Mucosa of gallbladder (tissue), 1 donor: ENCODE data around the gene APOBR. TPM values are rescaled to one million over a fixed set of nuclear protein-coding genes. Genes with fewer than 3 reads are reported as not detected.
A peak's percentile ranks its signal among the peaks of the same experiment; 100 is the strongest.
"Not testable (repeated sequence)": the region's sequence is repeated elsewhere in the genome, so short reads cannot be mapped to it uniquely, and the experiment has no call there.

Experiments used
- DNase-seq: peaks from one replicate; pipeline ENCODE4 v3.0.0-alpha.2; 2020; ENCODE audit warnings: low spot score
- total RNA-seq: library from RNA; stranded (reverse); gene quantifications from one replicate; pipeline ENCODE4 v1.2.1, GENCODE V29; 2021
- donor health status: DM: no; HTN: no; CAD: no.

The APOBR gene, protein sequence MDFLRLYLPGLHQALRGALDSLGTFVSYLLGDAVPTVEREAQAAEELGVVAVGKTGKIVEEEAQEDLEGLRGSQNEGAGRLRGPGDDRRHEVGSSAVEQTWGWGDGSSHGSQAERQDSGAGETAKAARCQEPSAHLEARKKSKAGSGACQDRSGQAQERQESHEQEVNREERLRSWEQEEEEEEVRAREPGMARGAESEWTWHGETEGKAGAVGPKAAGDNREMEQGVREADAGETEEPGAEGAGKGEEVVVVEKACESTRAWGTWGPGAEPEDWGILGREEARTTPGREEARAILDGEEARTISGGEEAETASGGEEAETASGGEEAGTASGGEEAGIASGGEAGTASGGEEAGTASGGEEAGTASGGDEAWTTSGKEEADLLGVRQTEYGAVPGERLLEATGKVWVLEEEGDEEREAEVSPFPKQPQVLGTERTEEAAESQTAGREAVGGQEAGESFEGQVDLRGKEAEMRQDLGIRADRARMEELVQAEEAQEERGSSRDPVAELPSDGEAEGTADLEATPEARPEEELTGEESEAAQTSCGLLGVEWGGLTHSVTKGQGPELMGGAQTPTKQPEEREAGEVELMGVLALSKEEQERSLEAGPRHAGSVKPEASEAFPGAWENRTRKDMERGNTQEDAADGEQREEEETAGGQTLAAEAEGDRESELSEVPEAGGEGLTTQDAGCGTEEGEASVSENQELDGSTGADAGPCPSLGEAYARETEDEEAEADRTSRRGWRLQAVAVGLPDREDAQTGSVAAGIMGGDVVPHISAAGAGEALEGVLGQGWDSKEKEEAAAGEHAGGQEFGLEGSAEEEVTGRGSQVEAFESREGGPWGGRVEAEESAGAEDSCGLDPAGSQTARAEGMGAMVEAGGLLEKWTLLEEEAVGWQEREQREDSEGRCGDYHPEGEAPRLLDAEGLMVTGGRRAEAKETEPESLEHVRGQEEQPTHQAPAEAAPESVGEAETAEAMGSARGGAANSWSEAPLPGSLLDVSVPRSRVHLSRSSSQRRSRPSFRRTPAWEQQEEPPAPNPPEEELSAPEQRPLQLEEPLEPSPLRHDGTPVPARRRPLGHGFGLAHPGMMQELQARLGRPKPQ
- total RNA-seq: 3.3 TPM

DNA sequence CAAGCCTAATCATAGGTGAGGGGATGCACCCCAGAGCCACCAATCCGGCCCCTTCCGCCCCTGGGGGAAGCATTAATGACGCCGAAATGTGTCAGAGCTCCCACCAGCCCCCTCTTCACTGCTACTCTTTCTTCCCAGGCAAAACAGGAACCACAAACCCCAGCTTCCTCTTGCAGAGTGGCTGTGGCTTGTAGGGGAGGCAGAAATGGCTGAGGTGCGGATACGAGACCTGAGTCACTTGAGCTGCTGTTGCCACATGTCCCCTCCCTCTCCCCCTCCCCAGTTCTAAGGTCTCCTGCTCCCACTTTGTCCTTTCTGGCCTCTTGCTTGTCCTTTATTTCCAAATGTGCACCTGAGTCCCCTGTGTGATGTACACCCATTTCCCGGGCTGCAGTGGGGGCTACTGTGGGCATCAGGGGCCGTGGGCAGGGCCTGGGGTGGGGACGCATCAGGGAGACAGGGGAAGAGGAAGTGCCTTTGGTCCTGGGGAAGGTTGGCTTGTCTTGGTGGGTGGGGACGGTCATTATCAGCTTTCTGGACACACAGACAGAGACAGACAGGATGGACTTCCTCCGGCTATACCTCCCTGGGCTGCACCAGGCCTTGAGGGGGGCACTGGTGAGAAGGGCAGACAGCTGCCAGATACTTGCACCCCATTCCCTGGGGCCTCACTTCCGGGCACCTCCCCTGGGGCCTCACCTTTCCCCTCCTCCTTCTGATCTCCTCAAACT is at the start of gene APOBR:
APOBR (plus strand) TSS at position 523 of the 731 bp plus-strand sequence; CDS start at position 562, 39 bp downstream.
- peak; percentile 65 for DNase-seq

DNA sequence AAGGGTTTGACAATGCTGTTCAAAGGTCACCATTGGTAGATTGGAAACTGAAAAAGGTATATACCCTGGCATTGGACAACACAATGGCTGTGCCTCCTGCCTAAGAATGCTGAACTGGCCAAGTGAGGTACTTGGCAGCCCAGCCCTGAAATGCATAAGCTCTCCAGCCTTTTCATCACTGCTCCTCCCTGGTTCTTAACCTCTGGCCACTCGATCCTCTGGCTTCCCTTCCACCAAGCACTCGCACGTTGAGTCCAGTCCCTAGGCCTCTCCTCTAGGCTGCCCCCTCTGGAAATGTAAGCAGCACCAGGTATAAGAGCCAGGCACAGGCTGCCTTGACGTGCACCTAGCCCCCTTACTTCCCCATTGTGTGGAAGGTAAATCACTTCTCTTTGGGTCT is 48.1 kb upstream of the APOBR start:
- not testable (repeated sequence) for DNase-seq

DNA sequence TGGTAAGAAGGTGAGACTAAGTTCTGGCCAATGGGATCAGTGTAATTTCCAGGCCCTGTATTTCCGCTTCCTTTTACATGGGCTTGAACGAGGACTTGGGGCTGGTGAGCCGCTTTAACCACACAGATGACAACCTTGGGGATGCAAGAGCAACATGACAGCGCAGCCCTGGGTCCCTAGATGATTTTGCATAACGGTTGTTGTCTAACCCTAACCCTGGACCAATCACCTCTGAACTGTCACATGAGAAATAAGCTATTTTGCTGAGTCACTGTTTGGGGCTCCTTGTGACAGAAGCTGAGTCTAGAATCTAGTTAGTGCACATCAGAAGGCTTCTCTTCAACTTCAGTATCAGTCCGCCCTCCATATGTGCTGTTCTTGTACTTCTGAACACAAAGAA is 47.4 kb upstream of the APOBR start:
- not testable (repeated sequence) for DNase-seq

DNA sequence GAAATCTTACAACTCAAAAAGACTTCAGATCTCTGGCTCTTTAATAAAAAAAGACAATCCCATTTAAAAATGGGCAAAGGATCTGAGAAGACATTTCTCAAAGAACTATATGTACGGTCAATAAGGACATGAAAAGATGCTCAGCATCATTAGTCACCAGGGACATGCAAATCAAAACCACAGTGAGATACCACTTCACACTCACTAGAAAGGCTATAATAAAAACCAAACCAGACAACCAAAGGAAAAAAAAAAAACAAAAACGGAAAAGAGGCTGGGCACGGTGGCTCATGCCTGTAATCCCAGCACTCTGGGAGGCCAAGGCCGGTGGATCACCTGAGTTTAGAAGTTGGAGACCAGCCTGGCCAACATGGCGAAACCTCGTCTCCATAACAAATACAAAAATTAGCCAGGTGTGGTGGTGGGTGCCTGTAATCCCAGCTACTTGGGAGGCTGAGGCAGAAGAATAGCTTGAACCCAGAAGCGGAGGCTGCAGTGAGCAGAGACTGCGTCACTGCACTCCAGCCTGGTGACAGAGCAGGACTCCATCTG is 20.7 kb upstream of the APOBR start:
- no peak for DNase-seq

DNA sequence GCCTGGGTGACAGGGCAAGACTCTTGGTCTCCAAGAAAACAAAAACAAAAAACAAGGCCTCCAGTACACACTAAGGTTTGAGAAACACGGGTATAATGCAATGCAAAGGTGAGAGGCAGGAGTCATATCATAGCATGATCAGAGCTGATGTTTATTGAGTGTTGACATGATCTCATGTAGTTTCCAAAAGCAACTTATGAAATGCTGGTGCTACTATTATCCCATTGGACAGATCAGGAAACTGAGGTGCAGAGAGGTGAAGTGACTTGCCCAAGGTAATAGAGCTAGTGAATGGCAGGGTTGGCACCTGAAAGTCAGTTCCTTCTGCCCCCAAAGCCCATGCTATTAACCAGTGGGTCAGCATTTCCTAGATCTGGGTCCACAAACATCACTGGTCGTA is 19.2 kb upstream of the APOBR start:
- no peak for DNase-seq

DNA sequence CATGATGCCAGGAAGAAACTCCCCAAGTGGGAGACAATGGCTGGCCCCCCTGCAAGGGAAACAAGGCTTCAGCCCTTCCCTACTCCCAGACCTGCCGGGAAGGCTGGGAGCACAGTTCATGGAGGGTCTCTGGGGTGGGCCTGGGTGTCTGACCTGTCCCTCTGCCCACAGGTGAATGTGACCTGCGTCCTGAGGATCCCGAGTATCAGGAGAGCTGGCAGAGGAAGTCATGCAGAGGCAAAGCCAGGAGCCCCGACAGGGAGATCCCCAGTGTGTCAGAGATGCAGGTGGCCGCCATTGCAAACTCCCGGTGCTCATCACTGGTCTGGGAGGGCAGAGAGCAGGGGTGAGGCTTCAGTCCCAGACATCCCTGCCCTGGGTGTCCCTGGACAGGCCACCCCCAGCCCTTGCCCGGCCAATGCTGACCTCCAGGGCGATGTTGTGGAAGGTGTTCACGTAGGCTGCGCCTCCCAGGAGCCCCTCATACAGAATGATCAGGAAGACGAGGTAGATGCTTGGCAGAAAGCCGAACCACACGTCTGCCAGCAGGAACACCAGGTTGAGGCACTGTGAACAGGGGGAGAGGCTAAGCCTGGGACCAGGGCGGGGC is 17.0 kb upstream of the APOBR start:
- DNase-seq: no peak

DNA sequence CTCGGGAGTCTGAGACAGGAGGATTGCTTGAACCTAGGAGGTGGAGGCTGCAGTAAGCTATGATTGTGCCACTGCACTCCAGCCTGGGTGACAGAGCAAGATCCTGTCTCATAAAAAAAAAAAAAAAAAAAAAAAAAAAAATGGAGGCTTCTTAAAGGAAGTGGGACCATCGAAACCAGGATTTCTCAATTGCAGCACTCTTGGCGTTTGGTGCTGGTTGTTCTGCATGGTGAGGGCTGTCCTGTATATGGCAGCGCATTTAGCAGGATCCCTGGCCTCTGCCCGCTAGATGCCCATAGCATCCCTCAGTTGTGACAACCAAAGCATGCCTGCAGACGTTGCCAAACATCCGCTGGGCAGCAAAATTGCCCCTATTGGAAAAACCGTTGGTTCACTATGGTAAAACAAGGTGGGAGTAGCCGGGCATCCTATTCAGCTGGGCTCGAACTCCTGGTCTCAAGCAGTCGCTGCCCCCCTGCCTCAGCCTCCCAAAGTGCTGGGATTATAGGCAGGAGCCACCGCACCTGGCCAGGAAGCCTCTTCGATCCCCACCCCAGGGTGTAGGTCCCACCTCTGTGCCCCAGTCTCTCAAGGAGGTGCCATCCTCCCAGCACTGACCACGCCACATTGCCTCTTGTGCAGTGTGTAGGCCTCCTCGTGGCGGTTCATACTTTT is 15.8 kb upstream of the APOBR start:
- no peak for DNase-seq

DNA sequence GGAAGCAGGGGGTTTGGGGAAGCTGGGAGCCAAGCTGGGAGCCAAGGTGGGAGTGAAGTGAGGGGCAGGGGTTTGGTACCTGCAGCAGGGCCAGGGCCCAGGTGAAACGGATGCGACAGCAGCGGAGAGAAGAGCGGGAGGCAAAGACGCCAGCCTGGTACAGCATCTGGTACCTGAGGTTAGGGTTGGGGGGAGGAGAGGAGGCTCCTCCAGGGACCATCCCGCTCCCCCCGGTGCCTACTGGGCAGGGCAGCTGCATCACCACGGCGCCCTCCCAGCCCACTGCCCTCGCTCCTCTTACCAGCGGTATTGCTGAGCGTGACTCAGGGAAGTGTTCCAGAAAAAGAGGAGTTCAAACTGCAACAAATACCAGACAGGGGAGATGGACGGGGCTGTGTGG is 12.4 kb upstream of the APOBR start:
- DNase-seq: no peak

DNA sequence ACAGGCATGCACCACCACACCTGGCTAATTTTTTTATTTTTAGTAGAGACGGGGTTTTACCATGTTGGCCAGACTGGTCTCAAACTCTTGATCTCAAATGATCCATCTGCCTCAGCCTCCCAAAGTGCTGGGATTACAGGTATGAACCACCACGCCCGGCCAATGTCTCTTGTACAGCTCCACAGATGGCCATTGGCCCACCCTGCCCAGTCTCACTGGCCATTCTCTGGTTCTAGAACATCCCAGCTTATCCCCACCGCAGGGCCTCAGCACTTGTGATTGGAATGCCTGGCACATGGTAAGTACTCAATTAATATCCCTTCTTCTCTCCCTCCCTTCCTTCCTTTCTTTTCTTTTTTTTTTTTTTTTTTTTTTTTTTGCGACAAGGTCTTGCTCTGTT is 11.1 kb upstream of the APOBR start:
- DNase-seq: not testable (repeated sequence)

DNA sequence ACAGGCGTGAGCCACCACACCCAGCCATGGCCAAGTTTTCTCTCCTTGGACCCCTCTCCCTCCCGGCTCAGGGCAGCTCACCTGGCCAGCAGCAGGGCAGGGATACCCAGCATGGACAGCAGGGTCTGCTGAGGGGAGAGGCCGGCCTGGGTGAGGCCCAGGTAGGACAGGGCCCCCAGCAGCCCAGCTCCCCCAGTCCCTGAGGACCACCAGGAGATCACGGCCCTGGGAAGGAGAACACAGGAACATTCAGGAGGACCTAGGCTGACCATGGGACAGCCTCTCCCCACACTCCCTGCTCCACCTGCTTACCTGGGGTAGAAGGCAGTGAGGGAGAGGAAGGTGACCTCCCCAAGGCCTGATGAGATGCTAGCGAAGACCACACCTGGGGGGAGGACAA is 8.2 kb upstream of the APOBR start:
- DNase-seq: no peak

DNA sequence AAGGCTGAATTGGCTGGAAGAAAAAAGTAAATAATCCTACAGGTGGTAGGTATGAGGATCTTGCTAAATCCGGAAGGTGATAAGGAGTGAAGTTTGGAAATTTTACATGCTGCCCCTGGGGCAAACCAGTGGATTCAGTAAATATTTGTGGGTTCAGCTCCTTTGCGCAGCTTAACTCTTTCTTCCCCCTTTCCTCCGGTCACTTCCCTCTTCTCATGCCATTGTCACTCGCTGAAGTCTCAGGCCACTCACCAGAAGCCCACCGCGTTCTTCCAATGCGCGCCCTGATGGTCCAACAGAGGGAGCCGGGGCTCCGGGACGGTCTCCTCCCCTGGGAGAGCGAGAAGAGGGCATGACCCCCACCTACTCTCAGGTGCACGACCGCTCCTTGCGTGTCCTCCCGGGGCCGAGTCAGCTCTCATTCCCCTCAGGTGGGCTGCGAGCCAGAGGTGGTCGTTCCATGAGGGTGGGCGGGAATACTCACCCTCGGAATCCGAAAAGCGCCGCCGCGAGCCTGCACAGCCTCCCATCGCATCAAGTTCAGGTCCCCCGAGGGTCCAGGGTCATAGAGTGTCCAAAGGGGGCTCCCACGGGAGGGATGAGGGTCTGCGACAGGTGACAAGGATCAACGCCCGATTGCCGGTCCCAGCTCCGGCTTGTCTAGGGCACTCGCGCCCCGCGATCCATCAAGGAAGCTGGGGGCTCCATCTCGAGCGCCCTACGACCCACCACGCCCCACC is 3.0 kb upstream of the APOBR start:
- DNase-seq: peak; percentile 18

DNA sequence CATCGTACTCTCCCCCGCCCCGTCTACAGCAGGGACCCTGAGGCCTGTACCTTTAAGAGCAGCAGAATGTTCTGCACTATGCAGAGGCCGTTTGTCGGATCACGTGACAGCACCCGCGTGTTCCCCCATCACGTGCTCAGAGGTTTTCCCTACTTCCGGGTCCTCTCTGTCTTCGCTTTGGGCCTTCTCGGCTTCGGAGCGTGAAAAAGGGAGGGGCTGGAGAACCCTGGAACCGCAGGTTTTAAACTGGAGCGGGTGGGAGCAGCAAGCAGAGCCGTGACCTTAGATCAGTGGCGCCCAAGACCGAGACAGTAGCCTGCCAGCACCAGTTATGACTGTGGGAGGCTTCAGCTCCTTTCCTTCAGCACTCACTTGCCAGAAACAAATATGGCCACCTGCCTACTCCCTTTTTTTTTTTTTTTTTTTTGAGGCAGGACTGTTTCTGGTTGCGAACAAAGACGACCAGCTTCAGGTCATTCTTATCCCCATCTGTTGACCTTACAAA is 2.4 kb upstream of the APOBR start, which contains the start of gene CLN3:
CLN3 (minus strand) TSS at position 105 of the 505 bp plus-strand sequence. CDS start 315 bp downstream, outside the sequence.
- peak; percentile 95 for DNase-seq

DNA sequence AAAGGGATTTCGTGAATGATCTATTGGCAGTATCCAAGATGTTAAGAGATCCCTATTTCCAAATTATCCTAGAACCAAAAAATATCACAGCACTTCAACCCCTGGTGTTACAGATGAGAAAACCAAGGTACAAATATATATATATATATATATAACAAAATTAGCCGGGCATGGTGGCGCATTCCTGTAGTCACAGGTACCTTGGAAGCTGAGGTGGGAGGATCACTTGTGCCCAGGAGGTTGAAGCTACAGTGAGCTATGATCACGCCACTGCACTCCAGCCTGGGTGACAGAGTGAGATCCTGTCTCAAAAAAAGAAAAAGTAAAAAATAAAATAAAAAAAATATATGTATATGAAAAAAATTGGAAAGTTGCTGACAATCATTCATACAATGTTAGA is 1.9 kb upstream of the APOBR start:
- DNase-seq: no peak

DNA sequence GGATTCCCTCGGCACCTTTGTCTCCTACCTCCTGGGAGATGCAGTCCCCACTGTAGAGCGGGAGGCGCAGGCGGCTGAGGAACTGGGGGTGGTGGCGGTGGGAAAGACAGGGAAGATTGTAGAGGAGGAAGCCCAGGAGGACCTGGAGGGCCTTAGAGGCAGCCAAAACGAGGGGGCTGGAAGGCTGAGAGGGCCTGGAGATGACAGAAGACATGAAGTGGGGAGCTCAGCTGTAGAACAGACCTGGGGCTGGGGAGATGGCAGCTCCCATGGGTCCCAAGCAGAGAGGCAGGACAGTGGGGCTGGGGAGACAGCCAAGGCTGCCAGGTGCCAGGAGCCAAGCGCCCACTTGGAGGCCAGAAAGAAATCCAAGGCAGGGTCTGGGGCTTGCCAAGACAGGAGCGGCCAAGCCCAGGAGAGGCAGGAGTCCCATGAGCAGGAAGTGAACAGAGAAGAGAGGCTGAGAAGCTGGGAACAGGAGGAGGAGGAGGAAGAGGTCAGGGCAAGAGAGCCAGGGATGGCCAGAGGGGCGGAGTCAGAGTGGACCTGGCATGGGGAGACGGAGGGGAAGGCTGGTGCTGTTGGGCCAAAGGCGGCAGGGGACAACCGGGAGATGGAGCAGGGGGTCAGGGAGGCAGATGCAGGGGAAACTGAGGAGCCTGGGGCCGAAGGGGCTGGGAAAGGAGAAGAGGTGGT is 803 bp downstream of the APOBR start:
- no peak for DNase-seq

DNA sequence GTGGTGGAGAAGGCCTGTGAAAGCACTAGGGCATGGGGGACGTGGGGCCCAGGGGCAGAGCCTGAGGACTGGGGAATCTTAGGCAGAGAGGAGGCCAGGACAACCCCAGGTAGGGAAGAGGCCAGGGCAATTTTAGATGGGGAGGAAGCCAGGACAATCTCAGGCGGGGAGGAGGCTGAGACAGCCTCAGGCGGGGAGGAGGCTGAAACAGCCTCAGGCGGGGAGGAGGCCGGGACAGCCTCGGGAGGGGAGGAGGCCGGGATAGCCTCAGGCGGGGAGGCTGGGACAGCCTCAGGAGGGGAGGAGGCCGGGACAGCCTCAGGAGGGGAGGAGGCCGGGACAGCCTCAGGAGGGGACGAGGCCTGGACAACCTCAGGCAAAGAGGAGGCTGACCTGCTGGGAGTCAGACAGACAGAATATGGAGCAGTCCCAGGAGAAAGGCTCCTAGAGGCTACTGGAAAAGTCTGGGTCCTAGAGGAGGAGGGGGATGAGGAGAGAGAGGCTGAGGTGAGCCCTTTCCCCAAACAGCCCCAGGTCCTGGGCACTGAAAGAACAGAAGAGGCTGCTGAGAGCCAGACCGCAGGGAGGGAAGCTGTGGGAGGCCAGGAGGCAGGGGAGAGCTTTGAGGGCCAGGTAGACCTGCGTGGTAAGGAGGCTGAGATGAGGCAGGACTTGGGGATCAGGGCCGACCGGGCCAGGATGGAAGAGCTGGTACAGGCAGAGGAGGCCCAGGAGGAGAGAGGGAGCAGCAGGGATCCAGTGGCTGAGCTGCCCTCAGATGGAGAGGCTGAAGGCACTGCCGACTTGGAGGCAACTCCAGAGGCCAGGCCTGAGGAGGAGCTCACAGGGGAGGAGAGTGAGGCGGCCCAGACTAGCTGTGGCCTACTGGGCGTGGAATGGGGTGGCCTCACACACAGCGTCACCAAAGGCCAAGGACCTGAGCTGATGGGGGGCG is 1.6 kb downstream of the APOBR start:
- DNase-seq: no peak

DNA sequence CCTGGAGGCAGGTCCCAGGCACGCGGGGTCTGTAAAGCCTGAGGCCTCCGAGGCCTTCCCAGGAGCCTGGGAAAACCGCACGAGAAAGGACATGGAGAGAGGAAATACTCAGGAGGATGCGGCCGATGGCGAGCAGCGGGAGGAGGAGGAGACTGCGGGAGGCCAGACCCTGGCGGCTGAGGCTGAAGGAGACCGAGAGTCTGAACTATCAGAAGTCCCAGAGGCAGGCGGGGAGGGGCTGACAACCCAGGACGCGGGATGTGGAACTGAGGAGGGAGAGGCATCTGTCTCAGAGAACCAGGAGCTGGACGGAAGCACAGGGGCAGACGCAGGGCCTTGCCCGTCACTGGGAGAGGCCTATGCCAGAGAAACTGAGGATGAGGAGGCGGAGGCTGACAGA is 2.4 kb downstream of the APOBR start:
- DNase-seq: no peak

DNA sequence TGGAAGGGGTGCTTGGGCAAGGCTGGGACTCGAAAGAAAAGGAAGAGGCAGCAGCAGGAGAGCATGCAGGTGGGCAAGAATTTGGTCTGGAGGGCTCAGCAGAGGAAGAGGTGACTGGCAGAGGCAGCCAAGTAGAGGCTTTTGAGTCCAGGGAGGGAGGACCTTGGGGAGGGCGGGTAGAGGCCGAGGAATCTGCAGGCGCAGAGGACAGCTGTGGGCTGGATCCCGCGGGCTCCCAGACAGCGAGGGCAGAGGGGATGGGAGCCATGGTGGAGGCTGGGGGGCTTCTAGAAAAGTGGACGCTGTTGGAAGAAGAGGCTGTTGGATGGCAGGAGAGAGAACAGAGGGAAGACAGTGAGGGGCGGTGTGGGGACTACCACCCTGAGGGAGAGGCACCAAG is 2.9 kb downstream of the APOBR start:
- no peak for DNase-seq
